Right lobe of liver (tissue), 6 donors: ENCODE data around the gene DHX57. TPM values are rescaled to one million over a fixed set of nuclear protein-coding genes. Genes with fewer than 3 reads are reported as not detected.
"Not testable (repeated sequence)": the region's sequence is repeated elsewhere in the genome, so short reads cannot be mapped to it uniquely, and the experiment has no call there.

Source experiments
- ATAC-seq, 4 donors: fragments of 200-7000 bp; cut with Tn5 transposase; one replicate each; pipeline ENCODE4 v1.9.1; 2020; ENCODE audit warnings: mild to moderate bottlenecking in 4 of 4, moderate library complexity in 4 of 4
- DNase-seq, 3 donors: peaks; one replicate each; pipeline ENCODE4 v3.0.0-alpha.2; 2020
- H3K27ac ChIP-seq, 3 donors: fragments of 200-600 bp; one replicate each; pipeline ENCODE4 v1.8.0; 2022
- H3K27me3 ChIP-seq, 2 donors: fragments of 200-600 bp; one replicate each; pipeline ENCODE4 v1.8.0; 2022
- H3K36me3 ChIP-seq, 4 donors: fragments of 200-600 bp; sonication (generic) in 1 of 4; one replicate each; pipeline versions ENCODE4 v1.5.1 to v1.8.0; 2017 to 2022; ENCODE audit warnings: control low read depth in 1 of 4
- H3K4me1 ChIP-seq, 4 donors: fragments of 200-600 bp; sonication (generic) in 1 of 4; one replicate each; pipeline versions ENCODE4 v1.5.1 to v1.8.0; 2017 to 2022; ENCODE audit warnings: control low read depth in 1 of 4
- H3K4me3 ChIP-seq, 3 donors: fragments of 200-600 bp; one replicate each; pipeline ENCODE4 v1.8.0; 2022
- H3K9me3 ChIP-seq, 4 donors: fragments of 200-600 bp; sonication (generic) in 1 of 4; one replicate each; pipeline versions ENCODE4 v1.5.1 to v1.8.0; 2017 to 2022; ENCODE audit warnings: control low read depth in 1 of 4
- CTCF ChIP-seq, 4 donors: fragments of 200-600 bp in 3 of 4; fragments of 450-650 bp in 1 of 4; IDR thresholded peaks; one replicate each; pipeline versions ENCODE4 v1.5.1 to v1.8.0; 2016 to 2022; ENCODE audit warnings: antibody characterized with exemption in 4 of 4, mild to moderate bottlenecking in 2 of 4
- POLR2A ChIP-seq: fragments of 450-650 bp; IDR thresholded peaks from one replicate; pipeline ENCODE4 v1.6.1; 2017; ENCODE audit warnings: antibody characterized with exemption, mild to moderate bottlenecking
- WGBS: methylation state at CpG from one replicate; pipeline ENCODE4 v1.1.6; 2018; ENCODE audit warnings: low coverage, low lambda C conversion rate; ENCODE audit not compliant: insufficient coverage; ENCODE audit errors: missing lambda C conversion rate; 5-methylcytosine and 5-hydroxymethylcytosine counted together
- intact Hi-C, 2 donors: fragments of 100-400 bp; cut with DNase I; formaldehyde crosslinking; loops; one replicate each; pipeline versions ENCODE4 v1.11.2 to v1.14.1; 2022
- total RNA-seq, 6 experiments: library from RNA; depleted of rRNA in 2 of 6; stranded (reverse); fragments of >200 nt in 2 of 6; fragmentation: NEBNext Ultra II Directional in 3 of 6; extraction: Animal tissue kit (Norgen Biotek cat#: 25700) in 3 of 6; gene quantifications; one replicate each; pipeline versions ENCODE4 v1.1.0 to v1.2.4, GENCODE V29; 2016 to 2023
- donor health status: DM: no; HTN: yes; CAD: no.
- donor health status: DM: no; HTN: no; CAD: no.
- donor health status: DM: no; HTN: no; CAD: no.
- donor health status: DM: no; HTN: yes; CAD: no.
- donor health status: DM: no; HTN: yes; CAD: no.

The DHX57 gene
- total RNA-seq, 6 experiments from 2014 or later = 4.4 to 6.4 (median 4.9) TPM

- H3K27me3 ChIP-seq = no peaks in the 10 kb centered on the region
- TF ChIP-seq POLR2A = no peak
- no peak for TF ChIP-seq CTCF (IDR thresholded peaks at IDR 0.05)
- DNase-seq (no peak), ATAC-seq (no peak)
- H3K4me3 ChIP-seq = no peak overlapping the region
- no peaks in the 10 kb centered on the region for H3K9me3 ChIP-seq
- H3K4me1 ChIP-seq = peaks cover 0 to 24% (median 6%) of the 10 kb centered on the region in 4 donors
- no peak overlapping the region for H3K27ac ChIP-seq
- 98% methylated on average over 4 of the region's 4 CpGs for WGBS
- H3K36me3 ChIP-seq = no peaks in the 10 kb centered on the region
- intact Hi-C loops = no loop called here
Observed at GRCh38 chr2:38763728-38764127, 112.0 kb downstream of the DHX57 start.

- DNase-seq = no peak
- 65% methylated on average over 2 of the region's 2 CpGs for WGBS
- H3K4me1 ChIP-seq = peaks cover 0 to 24% (median 6%) of the 10 kb centered on the region in 4 donors
Observed at GRCh38 chr2:38763228-38763627, 112.5 kb downstream of the DHX57 start.

GRCh38 chr2:38755891-38756290 lies 119.8 kb downstream of the DHX57 start:
- H3K36me3 ChIP-seq, H3K4me3 ChIP-seq, H3K27ac ChIP-seq, H3K27me3 ChIP-seq, H3K9me3 ChIP-seq, ATAC-seq, intact Hi-C loops, DNase-seq: not testable (repeated sequence)
- no CpG with 5 or more reads among the region's 31 CpGs for WGBS
- peaks cover 0 to 11% (median 0%) of the 10 kb centered on the region in 4 donors for H3K4me1 ChIP-seq

More at GRCh38 chr2:38763228-38763627, 112.5 kb downstream of the DHX57 start:
- Histone ChIP-seq H3K9me3 (no peaks in the 10 kb centered on the region), H3K4me3 (no peak overlapping the region), H3K27ac (no peak overlapping the region), H3K27me3 (no peaks in the 10 kb centered on the region), H3K36me3 (no peaks in the 10 kb centered on the region)
- intact Hi-C loops = no loop called here
- TF ChIP-seq CTCF (IDR thresholded peaks at IDR 0.05) = no peak
- no peak for TF ChIP-seq POLR2A
- ATAC-seq = no peak

GRCh38 chr2:38754506-38754905 lies 121.2 kb downstream of the DHX57 start:
- Histone ChIP-seq H3K9me3 (no peaks in the 10 kb centered on the region), H3K36me3 (peaks cover 0 to 5% (median 0%) of the 10 kb centered on the region in 4 donors), H3K4me1 (peaks cover 0 to 16% (median 1%) of the 10 kb centered on the region in 4 donors), H3K27me3 (no peaks in the 10 kb centered on the region), H3K27ac (peak overlapping the region in 2 of 3 donors; percentile 24 to 34), H3K4me3 (peak overlapping the region in 2 of 3 donors; percentile 36 to 39)
- intact Hi-C loops = no loop called here
- DNase-seq (no peak), ATAC-seq (no peak)
- TF ChIP-seq POLR2A (no peak), CTCF (IDR thresholded peaks at IDR 0.05) (no peak)
- 4% methylated on average over 3 of the region's 3 CpGs for WGBS

- peak overlapping the region in 2 of 3 donors; percentile 24 to 34 for H3K27ac ChIP-seq
- intact Hi-C loops = no loop called here
- no peak for TF ChIP-seq CTCF (IDR thresholded peaks at IDR 0.05)
- no peak for TF ChIP-seq POLR2A
- H3K27me3 ChIP-seq = no peaks in the 10 kb centered on the region
- no peak for DNase-seq
- H3K36me3 ChIP-seq = peaks cover 0 to 9% (median 1%) of the 10 kb centered on the region in 4 donors
- H3K4me1 ChIP-seq = peaks cover 0 to 20% (median 4%) of the 10 kb centered on the region in 4 donors
- H3K9me3 ChIP-seq = no peaks in the 10 kb centered on the region
- peak overlapping the region in 2 of 3 donors; percentile 36 to 39 for H3K4me3 ChIP-seq
- no peak for ATAC-seq
Observed at GRCh38 chr2:38754049-38754448, 121.7 kb downstream of the DHX57 start.
